Loucy (cell line): ENCODE results near the gene TRPM2.

ENCODE experiments used
- CTCF ChIP-seq: fragments of 200-600 bp; sonication (generic); conservative IDR thresholded peaks from 2 replicates; pipeline ENCODE4 v1.5.1; 2014; ENCODE audit warnings: mild to moderate bottlenecking, antibody characterized with exemption, low read length
- EZH2phosphoT487 ChIP-seq: fragments of 200-600 bp; IDR thresholded peaks from 2 replicates; pipeline ENCODE4 v1.6.1; 2018; ENCODE audit warnings: antibody characterized with exemption, mild to moderate bottlenecking, moderate library complexity, borderline replicate concordance

- TF ChIP-seq CTCF, result no peak
- no peak for TF ChIP-seq EZH2phosphoT487
Observed at GRCh38 chr21:44425307-44425894, 72.0 kb downstream of the TRPM2 start.
